GM12892 (cell line): ENCODE results near the gene AMBP.

Experiments used
- DNase-seq: peaks from one replicate; pipeline ENCODE4 v3.0.0; 2011; ENCODE audit not compliant: insufficient read length
- FAIRE-seq: peaks from 2 replicates; lab custom pipeline; 2011; peaks lifted over from hg19 to GRCh38; lab: Jason Lieb, UNC
- POLR2A ChIP-seq: IDR thresholded peaks from 2 replicates; pipeline ENCODE4 v1.6.1; 2011; ENCODE audit warnings: low read depth, low read length, control low read depth
- POLR2AphosphoS5 ChIP-seq: IDR thresholded peaks from 2 replicates; pipeline ENCODE4 v1.6.1; 2011; ENCODE audit warnings: low read depth, low read length, control low read depth
- TAF1 ChIP-seq: IDR thresholded peaks from 2 replicates; pipeline ENCODE4 v1.6.1; 2011; ENCODE audit warnings: low read depth, mild to moderate bottlenecking, control low read depth, low read length, borderline replicate concordance

The AMBP gene

DNA sequence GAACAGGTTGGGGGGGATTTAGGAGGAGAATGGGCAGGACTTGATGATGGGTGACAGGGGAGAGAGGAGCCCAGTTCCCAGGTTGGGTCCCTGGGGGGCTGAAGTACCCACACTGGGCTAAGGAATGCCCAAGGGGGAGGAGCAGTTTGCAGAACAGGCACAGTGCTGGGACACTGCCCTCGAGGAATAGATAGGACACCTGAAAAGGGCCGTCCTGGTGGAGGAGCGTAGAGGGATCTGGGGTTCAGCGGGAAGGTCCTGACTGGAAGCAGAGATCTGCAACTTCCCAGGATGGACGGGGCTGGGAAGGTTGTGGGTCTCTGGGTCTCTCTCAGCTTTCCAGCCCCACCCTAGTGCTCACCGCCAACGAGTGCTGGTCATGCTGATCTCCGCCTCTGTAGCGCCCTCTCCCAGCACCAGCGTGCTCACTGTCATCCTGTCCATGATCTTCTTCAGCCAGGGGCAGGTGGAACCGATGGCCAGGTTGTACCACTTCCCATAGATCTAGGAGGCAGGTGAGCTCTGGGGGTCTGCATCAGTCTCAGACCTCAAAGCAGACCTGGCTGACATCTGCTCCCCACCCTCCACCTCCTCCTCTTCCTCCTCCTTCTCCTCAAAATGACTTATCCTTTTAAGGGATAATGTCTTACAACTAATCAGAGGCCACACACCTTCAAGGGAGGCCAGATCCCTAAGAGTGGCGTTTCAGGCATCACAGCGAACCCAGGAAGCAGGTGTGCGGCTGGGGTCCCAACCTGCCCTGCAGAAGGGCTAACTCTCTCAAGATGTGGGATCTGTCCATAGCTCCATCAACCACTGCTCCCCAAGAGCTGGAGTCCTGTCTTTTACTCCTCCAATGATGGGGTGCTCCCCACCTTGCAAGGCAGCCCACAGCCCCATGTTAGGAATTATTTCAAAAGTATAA lies 1.6 kb downstream of the AMBP start:
- TF ChIP-seq POLR2A = no peak
- TF ChIP-seq TAF1 = no peak
- no peak for TF ChIP-seq POLR2AphosphoS5
- DNase-seq (no peak), FAIRE-seq (no peak)

DNA sequence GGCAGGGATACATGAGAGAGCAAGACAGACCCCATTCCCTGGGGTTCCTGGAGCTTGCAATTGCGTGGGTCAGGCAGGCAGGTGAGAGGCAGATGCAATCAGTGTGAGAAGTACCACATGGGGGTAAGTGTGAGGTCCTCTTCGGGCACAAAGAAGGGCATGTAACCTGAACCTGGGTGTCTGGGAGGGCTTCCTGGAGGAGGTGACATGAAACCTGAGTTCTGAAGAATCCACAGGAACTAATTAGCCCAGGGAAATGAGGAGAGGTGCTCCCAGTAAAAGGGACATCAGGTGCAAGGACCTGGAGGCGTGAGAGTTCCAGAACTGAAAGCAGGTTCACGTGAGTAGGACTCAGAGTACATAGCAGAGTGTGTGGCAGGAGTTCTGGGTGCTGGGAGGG lies 2.5 kb downstream of the AMBP start:
- FAIRE-seq (no peak), DNase-seq (no peak)
- TF ChIP-seq TAF1 (no peak), POLR2A (no peak), POLR2AphosphoS5 (no peak)

DNA sequence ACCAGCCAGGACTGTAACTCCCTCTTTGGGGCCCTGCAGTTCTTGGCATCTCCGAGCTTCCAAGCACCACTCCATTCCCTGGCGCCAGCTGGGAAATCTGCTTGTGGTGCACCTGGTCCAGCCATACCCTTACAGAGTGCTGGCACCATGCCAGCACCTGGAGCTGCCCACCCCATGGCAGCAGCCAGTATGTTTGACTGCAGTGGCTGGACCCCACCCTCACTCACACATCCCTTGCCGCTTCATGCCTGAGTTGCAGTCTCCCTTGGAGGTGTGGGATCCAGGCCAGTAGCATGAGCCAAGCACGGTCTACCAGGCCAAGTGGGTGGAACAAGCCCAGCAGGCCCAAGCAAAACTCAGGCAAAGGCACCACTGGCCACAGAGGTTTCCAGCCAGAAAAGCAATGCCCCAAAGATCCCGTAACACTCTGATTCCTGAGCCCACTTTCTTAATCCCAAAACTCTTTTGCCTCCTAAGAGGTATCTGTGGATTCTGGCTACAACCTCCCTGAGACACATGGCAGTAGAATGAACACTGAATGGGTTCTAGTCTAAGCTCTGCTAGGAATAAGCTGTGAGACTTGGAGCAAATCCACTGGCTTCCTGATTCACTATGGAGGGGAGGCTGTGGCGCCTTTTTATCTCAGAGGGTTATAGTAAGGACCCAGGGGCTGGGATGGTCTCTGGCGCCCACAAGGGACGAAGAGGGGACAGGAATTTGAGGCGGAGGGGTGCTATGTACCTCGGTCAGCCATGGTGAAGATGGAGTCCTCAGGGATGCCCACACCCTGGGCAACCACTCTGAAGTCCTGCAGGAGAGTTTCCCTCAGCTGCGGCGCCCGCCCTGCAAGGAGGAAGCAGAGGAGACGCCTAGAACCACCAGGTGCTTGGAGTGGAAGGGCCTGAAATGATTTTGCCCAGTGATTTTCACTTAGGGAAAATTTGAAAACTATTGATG lies 5.6 kb downstream of the AMBP start:
- no peak for TF ChIP-seq POLR2AphosphoS5
- no peak for TF ChIP-seq POLR2A
- TF ChIP-seq TAF1 = no peak
- DNase-seq = no peak
- FAIRE-seq = no peak

DNA sequence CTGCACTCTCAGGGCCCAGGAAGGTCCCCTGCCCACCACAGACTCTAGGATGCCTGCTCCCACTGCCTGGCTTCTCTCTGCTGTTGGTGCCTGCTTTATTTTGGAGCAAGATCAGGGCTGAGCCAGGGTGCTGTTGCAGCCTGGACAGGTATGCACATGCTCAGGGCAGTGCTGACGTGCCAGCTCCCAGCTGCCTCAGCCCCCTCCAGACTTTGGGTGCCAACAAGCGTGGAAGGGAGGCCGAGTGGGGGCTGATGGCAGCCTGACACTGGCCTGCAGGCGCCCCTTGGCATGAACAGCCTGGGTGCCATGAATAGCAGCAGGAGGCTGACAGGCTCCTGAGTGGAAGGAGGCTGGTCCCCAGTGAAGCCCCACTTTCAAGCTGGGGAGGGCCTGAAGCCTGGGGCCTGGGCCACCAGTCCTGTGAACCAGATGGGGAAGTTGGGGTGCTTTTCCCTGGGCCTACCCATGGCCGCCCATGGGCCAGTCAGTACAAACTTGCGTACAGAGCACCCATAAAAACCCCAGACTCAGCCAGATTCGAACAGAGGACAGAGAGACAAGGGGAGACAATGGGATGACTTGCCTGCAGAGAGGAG lies 6.8 kb downstream of the AMBP start:
- TF ChIP-seq TAF1 (no peak), POLR2A (no peak), POLR2AphosphoS5 (no peak)
- FAIRE-seq (no peak), DNase-seq (no peak)

DNA sequence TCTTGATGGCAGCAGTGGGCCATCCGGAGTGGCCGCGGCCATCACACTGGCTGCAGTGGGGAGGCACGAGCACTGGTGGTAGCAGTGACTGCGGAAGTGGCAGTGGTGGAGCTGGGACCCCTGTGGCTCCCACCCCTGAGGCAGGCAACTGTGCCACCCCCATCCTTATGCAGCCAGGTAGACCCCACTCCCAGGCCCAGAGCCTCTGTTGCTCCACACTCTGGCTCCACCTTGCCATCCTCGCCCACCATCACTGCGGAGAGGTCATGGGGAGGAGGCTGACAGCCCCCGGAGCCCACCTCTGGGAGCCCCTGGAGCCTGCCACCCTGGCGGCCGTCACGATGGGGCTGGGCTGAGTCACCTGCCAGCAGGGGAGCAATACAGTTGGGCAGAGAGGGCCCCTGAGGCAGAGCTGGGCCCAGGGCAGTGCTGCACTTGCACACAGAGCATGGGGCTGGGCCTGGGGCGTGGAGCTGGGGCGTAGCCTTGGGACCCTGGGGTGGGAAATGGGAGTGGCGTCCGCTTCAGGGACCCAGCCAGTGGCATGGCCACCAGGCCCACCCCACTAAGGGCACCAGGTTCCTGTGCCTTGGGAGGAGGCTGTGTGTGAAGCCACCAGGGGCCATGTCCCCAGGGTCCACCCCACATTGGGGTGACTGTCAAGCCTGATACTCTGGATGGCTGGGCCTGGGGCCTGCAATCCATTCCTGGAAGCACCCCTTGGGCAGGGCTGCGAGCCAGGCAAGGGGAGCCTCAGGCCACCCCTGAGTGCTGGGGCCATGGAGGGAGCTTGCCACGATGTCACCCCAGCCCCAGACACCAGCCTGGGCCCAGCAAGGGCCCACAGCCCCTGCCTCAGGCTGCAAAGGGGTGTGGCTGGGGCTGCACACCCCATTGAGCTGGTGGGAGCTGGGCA lies 7.7 kb downstream of the AMBP start:
- no peak for FAIRE-seq
- TF ChIP-seq TAF1 (no peak), POLR2AphosphoS5 (no peak), POLR2A (no peak)
- DNase-seq = no peak

DNA sequence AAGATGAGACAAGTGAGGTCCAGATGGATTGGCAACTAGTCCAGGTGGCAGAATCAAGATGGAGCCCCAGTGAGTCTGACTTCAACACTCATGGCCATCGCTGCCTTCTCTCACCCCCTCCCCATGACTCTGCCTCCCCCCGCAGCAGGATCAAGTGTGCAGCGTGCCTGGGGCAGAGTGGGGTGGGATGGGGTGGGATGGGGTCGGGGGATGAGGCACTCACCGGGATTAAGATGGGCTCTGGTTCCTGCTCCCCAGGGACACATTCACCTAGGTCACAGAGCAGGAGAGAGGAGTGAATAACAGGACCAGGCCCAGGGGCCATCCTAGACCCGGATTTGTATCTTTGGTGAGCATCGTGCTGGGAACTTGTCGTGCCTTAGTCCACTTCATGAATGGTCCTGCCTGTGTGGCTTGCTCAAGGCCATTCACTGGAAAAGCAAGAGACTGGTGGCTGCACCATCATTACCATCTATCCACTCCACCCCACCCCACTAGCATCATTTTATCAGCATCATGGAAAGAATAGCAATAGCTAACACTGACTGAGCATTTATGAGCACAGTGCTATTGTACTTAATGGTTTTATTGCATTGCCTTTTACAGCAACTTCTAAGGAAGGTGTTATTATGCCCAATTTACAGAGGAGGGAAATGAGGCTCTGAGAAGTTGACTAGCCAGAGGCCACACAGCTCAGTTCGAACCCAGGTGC lies 8.5 kb downstream of the AMBP start:
- no peak for TF ChIP-seq TAF1
- no peak for FAIRE-seq
- no peak for DNase-seq

DNA sequence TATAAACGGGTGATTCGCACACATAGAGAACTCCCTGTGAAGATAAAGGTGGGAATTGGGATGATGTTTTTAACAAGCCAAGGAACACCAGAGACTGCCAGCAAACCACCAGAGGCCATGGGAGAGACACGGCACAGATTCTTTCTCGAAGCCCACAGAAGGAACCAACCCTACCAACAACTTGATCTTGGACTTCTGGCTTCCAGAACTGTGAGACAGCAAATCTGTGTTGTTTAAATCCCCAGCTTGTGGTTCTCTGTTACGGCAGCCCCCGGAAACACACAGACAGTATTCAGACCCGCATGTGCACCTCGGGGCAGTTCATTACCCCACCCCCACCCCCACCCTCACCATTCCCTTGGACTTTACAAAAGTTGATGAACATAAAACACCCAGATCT lies 12.8 kb downstream of the AMBP start:
- FAIRE-seq = no peak
- no peak for DNase-seq
- TF ChIP-seq TAF1 (no peak), POLR2A (no peak), POLR2AphosphoS5 (no peak)

DNA sequence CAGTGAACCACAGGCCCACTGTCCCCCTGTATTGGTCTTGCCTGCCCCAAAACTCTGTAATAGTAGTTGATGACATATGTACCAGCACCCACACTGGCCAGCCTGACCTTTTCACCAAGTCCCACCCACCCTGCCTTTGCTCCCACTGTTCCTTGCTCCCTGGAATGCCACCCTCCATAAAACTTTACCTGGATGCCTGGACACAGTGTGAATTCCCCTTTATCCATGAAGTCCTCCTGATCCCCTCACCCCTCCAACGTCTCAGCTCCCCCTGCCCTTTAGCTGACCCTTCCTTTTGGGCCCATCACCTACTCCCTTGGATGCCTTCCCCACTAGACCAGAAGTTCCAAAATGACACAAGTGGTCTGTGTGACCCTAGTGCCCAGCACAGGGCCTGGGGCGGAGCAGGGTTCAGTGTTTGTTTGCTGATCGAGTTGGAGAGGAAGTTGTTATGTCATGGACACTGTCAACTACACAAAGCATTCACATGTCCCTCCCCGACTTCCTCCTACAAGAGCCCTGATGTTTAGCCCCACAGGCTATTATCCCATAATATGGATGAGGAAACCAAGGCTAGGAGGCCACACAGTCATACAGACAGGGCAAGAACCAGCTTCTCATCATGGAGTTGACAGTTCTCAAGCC lies 16.1 kb downstream of the AMBP start:
- TF ChIP-seq POLR2AphosphoS5 (no peak), TAF1 (no peak), POLR2A (no peak)
- DNase-seq = no peak
- no peak for FAIRE-seq

DNA sequence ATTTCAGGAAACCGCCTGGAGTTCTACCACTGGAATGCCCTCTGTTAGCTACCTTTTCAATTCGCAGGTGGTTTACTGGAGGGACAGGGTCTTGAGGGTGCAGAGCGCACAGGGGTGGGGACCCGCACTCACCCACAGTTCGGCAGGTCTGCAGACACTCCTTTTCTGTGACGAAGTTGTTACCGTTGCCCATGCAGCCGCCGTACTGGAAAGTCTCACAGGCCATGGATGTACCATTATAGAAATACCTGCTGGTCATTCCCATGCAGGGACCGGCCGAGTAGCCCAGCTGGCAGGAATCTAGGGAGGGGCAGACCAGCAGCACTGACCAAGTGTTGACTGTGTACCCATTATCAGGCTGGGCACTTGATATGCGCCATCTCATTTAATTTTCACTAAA lies 16.8 kb downstream of the AMBP start:
- no peak for FAIRE-seq
- DNase-seq = no peak
- TF ChIP-seq TAF1 (no peak), POLR2A (no peak), POLR2AphosphoS5 (no peak)
